PC-9 (cell line): ENCODE data around the gene KCNK10.

Experiments used
- CTCF ChIP-seq: fragments of 200-600 bp; sonication (generic); conservative IDR thresholded peaks from 2 replicates; pipeline ENCODE4 v1.6.1; 2017; ENCODE audit warnings: mixed run types, antibody characterized with exemption, mild to moderate bottlenecking, moderate library complexity
- EZH2 ChIP-seq: fragments of 200-600 bp; sonication (generic); IDR thresholded peaks from 2 replicates; pipeline ENCODE4 v1.8.0; 2017; ENCODE audit warnings: antibody characterized with exemption, low read depth

GRCh38 chr14:88281447-88281846, 41.6 kb downstream of the KCNK10 start:
- TF ChIP-seq EZH2 (no peak), CTCF (no peak)
